Fibroblast of lung (primary cell): ENCODE data around the gene CARD19.

Experiments
- EZH2 ChIP-seq: IDR thresholded peaks from 2 replicates; pipeline ENCODE4 v1.5.1; 2012; ENCODE audit warnings: low read length, control low read depth, mild to moderate bottlenecking; ENCODE audit errors: missing control alignments
- TF ChIP-seq, protein P1 (sequence below), 2 donors: IDR thresholded peaks in 1 of 2; conservative IDR thresholded peaks in 1 of 2; 1 replicate in 1 of 2; 2 replicates in 1 of 2; pipeline ENCODE4 v1.5.1; 2011 to 2012; ENCODE audit warnings: low read length in 2 of 2, control low read depth in 1 of 2, inconsistent platforms in 1 of 2, low read depth in 1 of 2, mild to moderate bottlenecking in 1 of 2

DNA sequence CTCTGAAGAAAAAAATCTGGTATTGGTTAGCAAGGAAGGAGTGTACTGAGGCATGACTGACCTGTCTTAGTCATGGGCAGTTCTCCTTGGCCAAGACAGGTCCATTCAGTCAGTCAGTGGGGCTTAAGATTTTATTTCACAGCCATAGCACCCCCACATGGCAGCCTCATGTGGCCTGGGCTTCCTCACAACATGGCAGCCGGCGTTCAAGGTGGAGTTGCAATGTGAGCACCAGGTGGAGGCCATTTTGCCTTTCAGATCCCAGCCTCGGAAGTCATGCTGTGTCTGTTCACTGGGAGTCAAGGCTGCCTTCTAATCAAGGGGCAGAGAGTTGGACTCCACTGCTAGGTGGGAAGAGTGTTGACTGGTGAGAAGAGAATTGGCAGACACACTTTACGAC lies 10.3 kb upstream of the CARD19 start:
- TF ChIP-seq EZH2 = no peak
- TF ChIP-seq, protein P1, sequence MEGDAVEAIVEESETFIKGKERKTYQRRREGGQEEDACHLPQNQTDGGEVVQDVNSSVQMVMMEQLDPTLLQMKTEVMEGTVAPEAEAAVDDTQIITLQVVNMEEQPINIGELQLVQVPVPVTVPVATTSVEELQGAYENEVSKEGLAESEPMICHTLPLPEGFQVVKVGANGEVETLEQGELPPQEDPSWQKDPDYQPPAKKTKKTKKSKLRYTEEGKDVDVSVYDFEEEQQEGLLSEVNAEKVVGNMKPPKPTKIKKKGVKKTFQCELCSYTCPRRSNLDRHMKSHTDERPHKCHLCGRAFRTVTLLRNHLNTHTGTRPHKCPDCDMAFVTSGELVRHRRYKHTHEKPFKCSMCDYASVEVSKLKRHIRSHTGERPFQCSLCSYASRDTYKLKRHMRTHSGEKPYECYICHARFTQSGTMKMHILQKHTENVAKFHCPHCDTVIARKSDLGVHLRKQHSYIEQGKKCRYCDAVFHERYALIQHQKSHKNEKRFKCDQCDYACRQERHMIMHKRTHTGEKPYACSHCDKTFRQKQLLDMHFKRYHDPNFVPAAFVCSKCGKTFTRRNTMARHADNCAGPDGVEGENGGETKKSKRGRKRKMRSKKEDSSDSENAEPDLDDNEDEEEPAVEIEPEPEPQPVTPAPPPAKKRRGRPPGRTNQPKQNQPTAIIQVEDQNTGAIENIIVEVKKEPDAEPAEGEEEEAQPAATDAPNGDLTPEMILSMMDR (conservative IDR thresholded peaks at IDR 0.05 in 1 of 2, IDR thresholded peaks at IDR 0.05 in 1 of 2; ENCODE audit: low read depth in 1 of 2, low read length in 2 of 2) = no peak
